Spleen (tissue), 11 donors: Measurements from ENCODE around the gene GCK. TPM values are rescaled to one million over a fixed set of nuclear protein-coding genes. Genes with fewer than 3 reads are reported as not detected.
A peak's percentile ranks its signal among the peaks of the same experiment; 100 is the strongest.

Source experiments
- DNase-seq: peaks from one replicate; pipeline ENCODE4 v3.0.0-alpha.2; 2020
- H3K27ac ChIP-seq, 8 donors: fragments of 200-600 bp; sonication (generic) in 7 of 8; 1 replicate in 4 of 8; 2 replicates in 4 of 8; pipeline versions ENCODE4 v1.5.0 to v1.8.0; 2016 to 2021; ENCODE audit warnings: inconsistent platforms in 4 of 8, mild to moderate bottlenecking in 4 of 8, moderate library complexity in 1 of 8
- H3K27me3 ChIP-seq, 7 donors: fragments of 200-600 bp; sonication (generic) in 6 of 7; replicated peaks in 1 of 7; 1 replicate in 4 of 7; 2 replicates in 3 of 7; pipeline versions ENCODE4 v1.5.0 to v1.8.0; 2016 to 2021; ENCODE audit warnings: inconsistent platforms in 3 of 7, mild to moderate bottlenecking in 1 of 7
- H3K36me3 ChIP-seq, 6 donors: fragments of 200-600 bp; sonication (generic) in 5 of 6; 1 replicate in 4 of 6; 2 replicates in 2 of 6; pipeline versions ENCODE4 v1.5.0 to v1.8.0; 2016 to 2021; ENCODE audit warnings: inconsistent platforms in 2 of 6
- H3K4me1 ChIP-seq, 6 donors: fragments of 200-600 bp; sonication (generic) in 5 of 6; 1 replicate in 3 of 6; 2 replicates in 3 of 6; pipeline versions ENCODE4 v1.5.0 to v1.8.0; 2016 to 2021; ENCODE audit warnings: inconsistent platforms in 3 of 6
- H3K4me3 ChIP-seq, 8 donors: fragments of 200-600 bp; sonication (generic) in 7 of 8; 1 replicate in 4 of 8; 2 replicates in 4 of 8; pipeline versions ENCODE4 v1.5.0 to v1.8.0; 2016 to 2021; ENCODE audit warnings: inconsistent platforms in 4 of 8, mild to moderate bottlenecking in 4 of 8, moderate library complexity in 2 of 8
- H3K9me3 ChIP-seq, 8 donors: fragments of 200-600 bp; sonication (generic) in 7 of 8; 1 replicate in 4 of 8; 2 replicates in 4 of 8; pipeline versions ENCODE4 v1.5.0 to v1.8.0; 2016 to 2021; ENCODE audit warnings: inconsistent platforms in 4 of 8
- POLR2A ChIP-seq, 3 donors: fragments of 450-650 bp; IDR thresholded peaks; one replicate each; pipeline ENCODE4 v1.5.1; 2017; ENCODE audit warnings: antibody characterized with exemption in 3 of 3, mild to moderate bottlenecking in 1 of 3
- POLR2AphosphoS5 ChIP-seq, 3 donors: sonication (generic); formaldehyde crosslinking; IDR thresholded peaks; one replicate each; pipeline ENCODE4 v1.5.1; 2017; ENCODE audit warnings: antibody characterized with exemption in 3 of 3
- WGBS, 5 donors: extraction: QIAGEN DNeasy Blood & Tissue Kit in 3 of 5; methylation state at CpG; one replicate each; pipeline versions ENCODE4 v1.1.5 to v1.1.7; 2013 to 2018; 5-methylcytosine and 5-hydroxymethylcytosine counted together
- intact Hi-C: fragments of 100-400 bp; cut with DNase I; formaldehyde crosslinking; loops from one replicate; pipeline ENCODE4 v1.15.0; 2023; ENCODE audit warnings: low total_unique reads
- polyA plus RNA-seq, 3 donors: library from polyadenylated mRNA; stranded (reverse); fragments of 200-250 nt; gene quantifications; one replicate each; pipeline ENCODE4 v1.2.1, GENCODE V29; 2013
- total RNA-seq, 7 donors: library from RNA; depleted of rRNA in 3 of 7; stranded (reverse); fragments of >200 nt in 3 of 7; fragmentation: NEBNext Ultra II Directional in 4 of 7; extraction: Animal tissue kit (Norgen Biotek cat#: 25700) in 4 of 7; gene quantifications; one replicate each; pipeline versions ENCODE4 v1.1.0 to v1.2.1, GENCODE V29; 2016 to 2021
- TF ChIP-seq, protein P1 (sequence below), 11 experiments: fragments of 200-600 bp in 7 of 11; fragments of 450-650 bp in 4 of 11; sonication (generic) in 4 of 11; IDR thresholded peaks in 8 of 11; conservative IDR thresholded peaks in 3 of 11; 1 replicate in 7 of 11; 2 replicates in 4 of 11; pipeline versions ENCODE4 v1.4.0 to v1.8.0; 2016 to 2021; ENCODE audit warnings: antibody characterized with exemption in 11 of 11, inconsistent platforms in 4 of 11, mild to moderate bottlenecking in 1 of 11
- donor health status: healthy with polysubstance abuse.
- donor health status: DM: no; HTN: no; CAD: no; lungs with moderate emphysema.
- donor health status: DM: no; HTN: no; CAD: no.
- donor health status: Bipolar disorder and iron deficiency.
- donor health status: healthy.
- donor health status: DM: no; HTN: no; CAD: no.
- donor health status: DM: yes; HTN: yes; CAD: no.

GCK gene
- total and polyA plus RNA-seq, 10 donors = 0.29 to 1.7 (median 0.55) TPM; not detected in 3

DNA sequence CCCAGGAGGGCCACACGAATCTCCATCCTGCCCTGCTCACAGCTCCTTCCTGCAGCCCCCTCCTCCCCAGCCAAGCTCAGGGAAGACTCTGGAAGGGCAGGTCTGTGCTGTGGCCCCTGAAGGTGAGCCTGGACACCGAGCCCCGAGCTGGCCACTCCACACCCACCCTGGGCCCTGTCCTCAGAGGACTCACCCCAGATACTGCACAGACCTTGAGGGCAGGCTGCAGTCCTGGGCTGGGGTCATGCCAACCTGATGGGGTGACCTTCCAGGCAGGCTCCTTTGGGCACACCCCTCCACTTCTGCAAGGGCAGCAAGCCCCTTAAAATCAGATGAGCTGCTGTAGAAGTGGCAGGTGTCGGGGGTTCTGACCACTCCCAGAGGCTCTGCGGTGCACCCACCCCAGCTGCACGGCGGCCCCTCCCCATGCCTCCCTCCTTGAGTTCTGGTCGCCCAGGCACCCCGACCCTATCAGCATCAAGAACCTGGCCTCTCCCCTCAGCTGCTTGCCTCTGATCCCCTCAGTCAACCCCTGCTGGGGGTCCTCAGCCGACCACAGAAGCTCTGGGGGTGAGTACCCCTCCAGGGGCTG lies 35.8 kb upstream of the GCK start:
- DNase-seq = peak; percentile 52
- H3K36me3 ChIP-seq = no peaks in the 10 kb centered on the region
- H3K27ac ChIP-seq = no peak overlapping the region
- TF ChIP-seq POLR2A (IDR thresholded peaks at IDR 0.05) = no peak
- TF ChIP-seq, protein P1, sequence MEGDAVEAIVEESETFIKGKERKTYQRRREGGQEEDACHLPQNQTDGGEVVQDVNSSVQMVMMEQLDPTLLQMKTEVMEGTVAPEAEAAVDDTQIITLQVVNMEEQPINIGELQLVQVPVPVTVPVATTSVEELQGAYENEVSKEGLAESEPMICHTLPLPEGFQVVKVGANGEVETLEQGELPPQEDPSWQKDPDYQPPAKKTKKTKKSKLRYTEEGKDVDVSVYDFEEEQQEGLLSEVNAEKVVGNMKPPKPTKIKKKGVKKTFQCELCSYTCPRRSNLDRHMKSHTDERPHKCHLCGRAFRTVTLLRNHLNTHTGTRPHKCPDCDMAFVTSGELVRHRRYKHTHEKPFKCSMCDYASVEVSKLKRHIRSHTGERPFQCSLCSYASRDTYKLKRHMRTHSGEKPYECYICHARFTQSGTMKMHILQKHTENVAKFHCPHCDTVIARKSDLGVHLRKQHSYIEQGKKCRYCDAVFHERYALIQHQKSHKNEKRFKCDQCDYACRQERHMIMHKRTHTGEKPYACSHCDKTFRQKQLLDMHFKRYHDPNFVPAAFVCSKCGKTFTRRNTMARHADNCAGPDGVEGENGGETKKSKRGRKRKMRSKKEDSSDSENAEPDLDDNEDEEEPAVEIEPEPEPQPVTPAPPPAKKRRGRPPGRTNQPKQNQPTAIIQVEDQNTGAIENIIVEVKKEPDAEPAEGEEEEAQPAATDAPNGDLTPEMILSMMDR (IDR thresholded peaks at IDR 0.05 in 8 of 11, conservative IDR thresholded peaks at IDR 0.05 in 3 of 11) = no peak
- TF ChIP-seq POLR2AphosphoS5 (IDR thresholded peaks at IDR 0.05) = no peak
- WGBS, 5 donors = 62 to 78% (median 73%) methylated on average over 10 of the region's 10 CpGs
- no peak overlapping the region for H3K4me3 ChIP-seq
- H3K27me3 ChIP-seq = peaks cover 0 to 26% (median 13%) of the 10 kb centered on the region in 7 donors
- no peaks in the 10 kb centered on the region for H3K4me1 ChIP-seq
- intact Hi-C loops = no loop called here
- no peaks in the 10 kb centered on the region for H3K9me3 ChIP-seq

DNA sequence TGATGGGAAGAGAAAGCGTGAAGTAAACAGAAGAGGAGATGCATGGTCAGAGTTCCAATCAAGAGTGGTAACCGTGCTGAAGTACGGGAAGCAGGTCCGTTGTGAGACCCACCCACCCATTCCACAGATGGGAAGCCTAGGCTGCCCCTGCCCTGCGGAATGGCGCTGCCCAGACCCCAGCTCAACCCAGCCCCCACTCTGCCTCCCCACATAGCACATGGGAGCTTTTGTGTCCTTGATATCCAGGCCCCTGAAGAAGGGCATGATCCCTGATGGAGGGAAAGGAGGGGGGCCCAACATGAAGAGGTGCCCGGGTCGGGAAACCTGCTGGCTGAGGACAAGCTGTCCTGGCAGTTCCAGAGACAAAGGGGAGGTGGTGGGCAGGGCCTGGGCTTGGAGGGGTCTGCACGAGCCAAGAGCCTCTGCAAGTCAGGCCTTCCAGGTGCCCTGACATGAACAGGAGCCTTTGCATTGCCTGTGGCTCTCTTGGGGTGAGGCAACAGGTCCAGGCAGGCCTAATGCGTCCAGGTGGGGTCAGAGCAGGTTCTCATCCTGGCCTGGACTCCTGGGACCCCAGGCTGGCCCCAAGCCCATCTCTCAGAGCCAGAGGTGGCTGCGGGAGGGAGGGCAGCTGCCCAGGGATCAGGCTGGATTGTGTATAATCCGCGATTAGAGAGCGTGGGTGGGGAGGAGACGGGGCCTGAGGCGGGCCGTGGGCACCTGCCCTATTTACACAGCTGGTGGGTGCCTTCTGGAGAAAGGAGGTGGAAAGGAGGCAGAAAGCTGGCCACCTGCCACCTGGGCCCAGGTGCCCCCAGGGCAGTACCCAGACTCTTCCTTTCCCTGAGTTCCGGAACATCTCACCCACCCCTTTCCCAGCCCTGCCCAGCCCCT lies 35.1 kb upstream of the GCK start:
- TF ChIP-seq POLR2AphosphoS5 (IDR thresholded peaks at IDR 0.05) (no peak), POLR2A (IDR thresholded peaks at IDR 0.05) (no peak)
- TF ChIP-seq, protein P1 (IDR thresholded peaks at IDR 0.05 in 8 of 11, conservative IDR thresholded peaks at IDR 0.05 in 3 of 11) = no peak
- peak; percentile 48 for DNase-seq
- H3K27me3 ChIP-seq = peaks cover 0 to 26% (median 13%) of the 10 kb centered on the region in 7 donors
- WGBS, 5 donors = 77 to 85% (median 84%) methylated on average over 16 to 18 of the region's 18 CpGs
- H3K36me3 ChIP-seq = no peaks in the 10 kb centered on the region
- no peaks in the 10 kb centered on the region for H3K9me3 ChIP-seq
- H3K4me1 ChIP-seq = no peaks in the 10 kb centered on the region
- H3K4me3 ChIP-seq = no peak overlapping the region
- intact Hi-C loops = no loop called here
- H3K27ac ChIP-seq = no peak overlapping the region

DNA sequence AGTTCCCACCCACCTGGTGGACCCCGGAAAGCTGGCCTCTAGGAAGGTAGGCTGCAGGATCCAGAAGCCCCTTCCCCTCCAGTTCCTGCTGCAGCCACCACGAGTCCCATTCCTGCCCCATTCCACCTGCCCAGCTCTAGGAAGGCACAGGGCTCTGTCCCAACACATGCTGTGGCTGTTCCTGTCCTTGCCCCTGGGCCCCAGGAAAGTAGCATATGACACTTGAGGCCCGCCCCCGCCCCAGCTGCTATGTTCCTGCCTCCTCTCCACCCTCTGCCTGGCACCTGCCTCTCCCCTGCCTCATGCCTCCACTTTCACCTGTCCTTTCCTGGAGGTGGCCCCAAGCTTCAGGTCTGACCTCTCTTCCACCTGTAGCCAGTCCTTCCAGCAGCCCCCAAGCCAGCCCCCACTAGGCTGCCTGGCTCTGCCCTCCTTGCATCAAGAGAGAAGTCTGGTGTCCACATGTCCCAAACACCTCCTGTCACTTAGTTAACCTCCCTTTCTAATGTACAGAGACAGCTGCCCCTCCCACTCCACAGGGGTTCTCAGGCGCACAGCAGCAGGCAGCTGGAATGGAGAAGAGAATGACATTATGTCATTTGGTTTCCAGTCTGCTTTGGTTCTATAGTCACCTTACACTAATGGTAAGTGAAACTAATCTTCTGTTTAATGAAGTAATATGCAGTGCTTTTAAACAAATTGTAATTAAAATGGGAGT lies 34.3 kb upstream of the GCK start:
- Histone ChIP-seq H3K4me1 (no peaks in the 10 kb centered on the region), H3K27ac (no peak overlapping the region), H3K36me3 (no peaks in the 10 kb centered on the region), H3K9me3 (no peaks in the 10 kb centered on the region), H3K4me3 (no peak overlapping the region), H3K27me3 (peaks cover 0 to 26% (median 13%) of the 10 kb centered on the region in 7 donors)
- no peak for TF ChIP-seq POLR2AphosphoS5 (IDR thresholded peaks at IDR 0.05)
- TF ChIP-seq, protein P1 (IDR thresholded peaks at IDR 0.05 in 8 of 11, conservative IDR thresholded peaks at IDR 0.05 in 3 of 11) = no peak
- TF ChIP-seq POLR2A (IDR thresholded peaks at IDR 0.05) = no peak
- intact Hi-C loops = no loop called here
- peak; percentile 41 for DNase-seq
- 67 to 75% (median 72%) methylated on average over 5 of the region's 5 CpGs for WGBS, 5 donors
